ENCODE measurements around the gene NPR1. TPM values are rescaled to one million over a fixed set of nuclear protein-coding genes. Genes with fewer than 3 reads are reported as not detected.
A peak's percentile ranks its signal among the peaks of the same experiment; 100 is the strongest.
"Not testable (repeated sequence)": the region's sequence is repeated elsewhere in the genome, so short reads cannot be mapped to it uniquely, and the experiment has no call there.

Gene NPR1
- total and polyA plus RNA-seq, 2 of the 13 experiments (the other 11 are each of a cell fraction or from before 2014, with no cell fraction given), result not detected

- Histone ChIP-seq H3K27ac (ENCODE audit: extremely low read length, insufficient read depth, low read length) (no peak overlapping the region), H3K36me3 (replicated peaks in 1 of 2; ENCODE audit: control insufficient read depth in 1 of 2, insufficient read depth in 2 of 2, low read length in 2 of 2) (peaks cover 26 to 73% of the 10 kb centered on the region in 2 experiments), H3K27me3 (ENCODE audit: control insufficient read depth in 1 of 2, insufficient read depth in 2 of 2, low read length in 2 of 2) (no peaks in the 10 kb centered on the region; a peak in 1 of 5 replicates), H3K4me2 (ENCODE audit: low read depth, low read length) (no peak overlapping the region), H3K79me2 (ENCODE audit: insufficient read depth, low read length) (peaks cover 19% of the 10 kb centered on the region), H3K9ac (ENCODE audit: insufficient read depth, low read depth, low read length) (no peak overlapping the region), H3K4me3 (replicated peaks in 1 of 3; ENCODE audit: insufficient read depth in 1 of 3, low read depth in 2 of 3, low read length in 3 of 3) (no peak overlapping the region), H4K20me1 (ENCODE audit: insufficient read depth, low read length) (no peaks in the 10 kb centered on the region), H2AFZ (ENCODE audit: low read length) (no peak overlapping the region), H3K4me1 (ENCODE audit: insufficient read depth, low read length) (peaks cover 23% of the 10 kb centered on the region), H3K9me3 (ENCODE audit: low read length) (no peaks in the 10 kb centered on the region)
- FAIRE-seq (no peak), DNase-seq (ENCODE audit: low spot score) (no peak), ATAC-seq (no peak)
- WGBS (ENCODE audit: low lambda C conversion rate), result 91% methylated on average over 5 of the region's 5 CpGs
- in situ Hi-C loops (cut with HindIII; ENCODE audit: extremely low pct_ligation_motif_present, low pct_unique_long_range_greater_than_20kb), result no loop called here
- no peak for TF ChIP-seq ZNF160 (CRISPR knock-in tag; IDR thresholded peaks at IDR 0.05)
- peak; percentile 76; the same call in 1 of the 2 replicates for TF ChIP-seq ZBTB33 (CRISPR knock-in tag; IDR thresholded peaks at IDR 0.05)
- POLR2A ChIA-PET, result no interaction called here
- no TSS peak for BruUV-seq (replicated peaks)
- CTCF ChIA-PET (ENCODE audit: low intra/inter-chr PET ratio, low total read pairs), result no interaction called here
- intact Hi-C loops (cut with micrococcal nuclease; ENCODE audit: unreplicated experiment), result no loop called here
Measured at GRCh38 chr1:153663211-153663610, 15.3 kb upstream of the NPR1 start.

- Histone ChIP-seq H3K4me1 (ENCODE audit: insufficient read depth, low read length) (peaks cover 29% of the 10 kb centered on the region), H3K36me3 (replicated peaks in 1 of 2; ENCODE audit: control insufficient read depth in 1 of 2, insufficient read depth in 2 of 2, low read length in 2 of 2) (peaks cover 29 to 66% of the 10 kb centered on the region in 2 experiments), H3K4me3 (replicated peaks in 1 of 3; ENCODE audit: insufficient read depth in 1 of 3, low read depth in 2 of 3, low read length in 3 of 3) (no peak overlapping the region), H3K79me2 (ENCODE audit: insufficient read depth, low read length) (peaks cover 33% of the 10 kb centered on the region), H3K4me2 (ENCODE audit: low read depth, low read length) (no peak overlapping the region), H3K9ac (ENCODE audit: insufficient read depth, low read depth, low read length) (no peak overlapping the region), H3K27me3 (ENCODE audit: control insufficient read depth in 1 of 2, insufficient read depth in 2 of 2, low read length in 2 of 2) (no peaks in the 10 kb centered on the region; a peak in 1 of 5 replicates), H3K27ac (ENCODE audit: extremely low read length, insufficient read depth, low read length) (no peak overlapping the region), H3K9me3 (ENCODE audit: low read length) (no peaks in the 10 kb centered on the region), H4K20me1 (ENCODE audit: insufficient read depth, low read length) (no peaks in the 10 kb centered on the region), H2AFZ (ENCODE audit: low read length) (no peak overlapping the region)
- no peak for TF ChIP-seq ZFP36L1 (CRISPR knock-in tag; IDR thresholded peaks at IDR 0.05)
- peak; percentile 36; the same call in 1 of the 2 replicates for TF ChIP-seq RBFOX2 (IDR thresholded peaks at IDR 0.05; ENCODE audit: low read depth, low read length)
- TF ChIP-seq ZNF576 (CRISPR knock-in tag; IDR thresholded peaks at IDR 0.05), result no peak
- CTCF ChIA-PET (ENCODE audit: low intra/inter-chr PET ratio, low total read pairs), result no interaction called here
- POLR2A ChIA-PET, result no interaction called here
- no TSS peak for BruUV-seq (replicated peaks)
- 95% methylated on average over 4 of the region's 4 CpGs for WGBS (ENCODE audit: low lambda C conversion rate)
- no peak for FAIRE-seq
- DNase-seq (ENCODE audit: low spot score), result no peak
- ATAC-seq, result no peak
- in situ Hi-C loops (cut with HindIII; ENCODE audit: extremely low pct_ligation_motif_present, low pct_unique_long_range_greater_than_20kb), result no loop called here
- intact Hi-C loops (cut with micrococcal nuclease; ENCODE audit: unreplicated experiment), result no loop called here
Measured at GRCh38 chr1:153667439-153667838, 11.0 kb upstream of the NPR1 start.

- in situ Hi-C loops (cut with HindIII; ENCODE audit: extremely low pct_ligation_motif_present, low pct_unique_long_range_greater_than_20kb); ATAC-seq; H3K27me3 ChIP-seq (ENCODE audit: control insufficient read depth in 1 of 2, insufficient read depth in 2 of 2, low read length in 2 of 2); H3K4me3 ChIP-seq (replicated peaks in 1 of 3; ENCODE audit: insufficient read depth in 1 of 3, low read depth in 2 of 3, low read length in 3 of 3); H3K27ac ChIP-seq (ENCODE audit: extremely low read length, insufficient read depth, low read length); DNase-seq (ENCODE audit: low spot score); H4K20me1 ChIP-seq (ENCODE audit: insufficient read depth, low read length); FAIRE-seq; H2AFZ ChIP-seq (ENCODE audit: low read length); CTCF ChIA-PET (ENCODE audit: low intra/inter-chr PET ratio, low total read pairs); H3K9ac ChIP-seq (ENCODE audit: insufficient read depth, low read depth, low read length); H3K9me3 ChIP-seq (ENCODE audit: low read length); intact Hi-C loops (cut with micrococcal nuclease; ENCODE audit: unreplicated experiment); BruUV-seq (replicated peaks): not testable (repeated sequence)
- peak overlapping the region; percentile 36; the same call in 1 of the 2 replicates for H3K4me2 ChIP-seq (ENCODE audit: low read depth, low read length)
- WGBS (ENCODE audit: low lambda C conversion rate), result 97% methylated on average over 8 of the region's 8 CpGs
- peaks cover 33% of the 10 kb centered on the region for H3K79me2 ChIP-seq (ENCODE audit: insufficient read depth, low read length)
- H3K36me3 ChIP-seq (replicated peaks in 1 of 2; ENCODE audit: control insufficient read depth in 1 of 2, insufficient read depth in 2 of 2, low read length in 2 of 2), result peaks cover 23 to 55% of the 10 kb centered on the region in 2 experiments
- POLR2A ChIA-PET, result interaction anchor here (1.3 kb wide), 1 partner anchor 35 kb away, joined by 5 read pairs; the partner anchor contains the start of gene CHTOP
- H3K4me1 ChIP-seq (ENCODE audit: insufficient read depth, low read length), result peaks cover 29% of the 10 kb centered on the region
Measured at GRCh38 chr1:153668672-153669071, 9.8 kb upstream of the NPR1 start.

Measured in HepG2 (cell line).